GM19328 (cell line): Measurements from ENCODE around the gene ZCWPW1.
"Not testable (repeated sequence)": the region's sequence is repeated elsewhere in the genome, so short reads cannot be mapped to it uniquely, and the experiment has no call there.

Source experiments
- ATAC-seq: cut with Tn5 transposase; IDR thresholded peaks from one replicate; pipeline ENCODE4 v1.9.1; 2021; ENCODE audit warnings: mild to moderate bottlenecking, moderate library complexity; ENCODE audit not compliant: unreplicated experiment

The ZCWPW1 gene

DNA sequence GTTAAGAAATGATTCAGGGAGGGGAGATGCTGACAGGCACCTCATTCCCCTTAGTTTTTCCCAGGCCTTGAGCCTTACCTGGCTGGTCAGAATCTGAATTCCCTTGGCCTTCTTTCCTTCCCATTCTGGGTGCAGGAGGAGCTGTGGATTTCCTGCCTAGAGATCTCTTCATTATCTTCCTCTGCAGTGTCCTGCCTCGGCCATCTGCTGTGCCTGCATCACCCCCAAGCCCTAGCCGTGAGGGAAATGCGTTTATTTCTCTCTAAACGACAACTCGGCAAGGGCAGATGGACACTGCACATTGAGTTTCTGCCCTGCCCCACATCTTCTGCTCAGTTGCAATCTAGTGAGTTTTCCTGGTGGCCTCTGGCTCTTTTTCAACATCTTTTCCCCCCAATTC lies 26.7 kb downstream of the ZCWPW1 start:
- ATAC-seq: no peak

DNA sequence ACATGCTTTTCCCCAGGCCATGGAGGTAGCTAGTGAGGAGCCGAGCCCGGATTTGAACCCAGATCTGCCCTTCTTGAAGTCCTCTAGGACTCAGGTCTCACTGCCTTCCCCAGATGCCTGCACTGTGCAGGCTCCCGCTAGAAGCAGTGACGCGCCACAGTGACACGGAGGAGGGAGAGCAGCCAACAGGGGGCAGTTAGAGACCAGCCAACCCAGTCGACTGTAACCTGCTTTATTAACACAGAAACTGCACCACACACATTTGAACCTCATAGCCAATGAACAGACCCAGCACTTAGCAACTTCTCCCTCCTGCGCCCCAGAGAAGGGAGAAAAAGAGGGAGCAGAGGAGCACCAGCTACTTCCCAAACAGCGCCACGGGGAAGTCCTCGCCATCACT lies 27.8 kb downstream of the ZCWPW1 start:
- no peak for ATAC-seq

DNA sequence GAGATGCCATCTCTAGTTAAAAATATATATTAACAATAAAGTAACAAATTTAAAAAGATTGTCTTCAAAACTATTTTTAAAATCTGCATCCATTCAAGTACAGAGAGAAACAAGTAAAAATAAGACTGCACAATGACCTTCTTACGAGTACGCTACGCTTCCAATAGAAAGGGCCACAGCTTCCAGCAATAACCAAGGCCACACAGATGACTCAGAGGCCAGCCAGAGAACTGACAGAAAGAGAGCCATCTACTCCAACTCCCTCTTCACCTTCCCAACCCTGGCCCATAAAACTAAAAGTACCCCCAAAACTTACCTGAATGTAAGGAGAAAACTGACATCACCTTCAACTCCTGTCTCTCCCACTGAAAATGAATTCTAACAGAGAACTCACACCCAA lies 28.5 kb downstream of the ZCWPW1 start:
- ATAC-seq: no peak

DNA sequence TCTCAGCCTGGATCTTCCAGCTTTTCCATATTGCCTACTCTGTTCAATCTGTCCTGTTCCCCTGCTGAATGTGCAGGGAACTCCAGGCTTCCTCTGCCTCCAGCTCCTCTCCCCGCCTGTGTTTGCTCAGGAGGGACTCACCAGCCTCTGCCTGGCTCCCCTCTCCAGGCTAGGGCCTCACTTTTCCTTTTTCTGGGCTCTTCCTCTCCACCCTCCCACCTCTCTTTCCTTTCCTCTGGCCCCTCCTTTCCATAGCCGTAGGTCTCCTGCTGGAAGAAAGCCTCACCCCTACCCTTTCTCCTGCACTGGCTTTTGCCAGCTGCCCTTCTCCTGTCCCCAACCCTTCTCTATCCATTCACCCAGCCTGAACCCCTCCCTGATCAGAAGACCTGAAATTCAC lies 30.3 kb downstream of the ZCWPW1 start:
- ATAC-seq: no peak

DNA sequence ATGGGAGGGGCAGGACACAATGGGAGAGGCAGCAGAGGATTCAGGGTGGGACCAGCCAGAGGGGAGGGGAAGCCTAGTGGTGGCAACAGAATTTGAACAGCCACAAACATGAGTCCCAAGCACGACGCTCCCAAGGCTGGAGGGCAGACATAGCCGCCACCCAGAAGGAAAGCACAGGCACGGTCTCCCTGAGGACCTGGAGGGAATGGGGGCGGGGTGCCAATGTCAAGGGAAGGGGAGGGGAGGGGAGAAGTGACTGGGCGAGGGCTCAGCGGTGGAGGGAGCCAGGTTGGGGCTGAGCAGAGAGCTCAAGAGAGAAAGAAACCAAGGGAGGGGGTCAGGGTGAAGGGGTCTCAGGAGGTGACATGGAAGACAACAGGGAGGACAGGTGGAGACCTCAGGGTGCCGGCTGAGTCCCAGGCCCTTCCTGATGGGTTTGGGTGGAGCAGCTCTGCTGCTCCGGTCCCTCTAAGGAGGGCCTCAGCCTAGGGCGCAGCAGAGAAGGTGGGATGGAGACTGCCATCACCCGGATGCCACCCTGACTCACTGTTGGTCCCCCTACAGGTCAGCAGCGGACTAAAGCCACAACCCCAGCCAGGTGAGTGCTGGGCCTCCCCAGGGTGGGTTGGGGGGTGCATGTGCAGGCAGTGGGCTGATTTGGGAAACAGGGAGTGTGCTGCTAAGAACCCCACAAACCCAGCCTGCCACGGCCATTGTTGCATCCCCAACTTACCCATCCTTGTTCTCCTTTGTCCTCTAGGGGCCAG lies 31.0 kb downstream of the ZCWPW1 start:
- ATAC-seq: no peak

DNA sequence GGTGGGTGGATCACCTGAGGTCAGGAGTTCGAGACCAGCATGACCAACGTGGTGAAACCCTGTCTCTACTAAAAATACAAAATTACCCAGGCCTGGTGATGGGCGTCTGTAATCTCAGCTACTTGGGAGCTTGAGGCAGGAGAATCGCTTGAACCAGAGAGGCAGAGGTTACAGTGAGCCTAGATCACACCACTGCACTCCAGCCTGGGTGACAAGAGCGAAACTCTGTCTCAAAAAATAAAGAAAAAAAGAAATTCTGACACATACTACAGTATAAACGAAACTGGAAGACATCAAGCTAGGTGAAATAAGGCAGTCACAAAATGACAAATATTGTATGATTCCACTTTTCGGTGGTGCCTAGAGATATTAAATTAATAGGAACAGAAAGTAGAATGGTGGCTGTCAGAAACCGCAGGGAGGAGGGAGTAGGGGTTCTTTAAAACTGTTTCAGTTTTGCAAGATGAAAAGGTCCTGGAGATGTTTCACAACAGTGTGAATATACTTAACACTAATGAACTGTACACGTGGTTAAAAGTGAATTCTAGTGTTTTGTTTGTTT lies 32.0 kb downstream of the ZCWPW1 start:
- ATAC-seq: peak; percentile 84

DNA sequence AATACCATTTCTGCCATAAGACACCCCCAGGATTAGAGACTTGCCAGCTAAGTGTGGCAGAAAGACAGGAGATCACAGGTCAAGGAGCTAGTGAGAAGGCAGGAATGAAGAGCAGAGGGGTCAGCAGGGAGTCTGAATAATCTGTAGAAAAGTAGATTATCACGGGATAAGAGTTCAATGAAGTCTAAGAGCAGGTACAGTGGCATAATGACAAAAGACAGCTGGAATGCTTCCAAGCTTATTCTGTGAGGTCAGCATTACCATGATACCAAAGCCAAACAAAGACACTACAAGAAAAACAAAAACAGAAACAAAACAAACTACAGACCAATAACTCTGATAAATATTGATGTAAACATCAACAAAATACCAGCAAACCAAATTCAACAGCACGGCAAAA lies 34.4 kb downstream of the ZCWPW1 start:
- ATAC-seq: no peak

DNA sequence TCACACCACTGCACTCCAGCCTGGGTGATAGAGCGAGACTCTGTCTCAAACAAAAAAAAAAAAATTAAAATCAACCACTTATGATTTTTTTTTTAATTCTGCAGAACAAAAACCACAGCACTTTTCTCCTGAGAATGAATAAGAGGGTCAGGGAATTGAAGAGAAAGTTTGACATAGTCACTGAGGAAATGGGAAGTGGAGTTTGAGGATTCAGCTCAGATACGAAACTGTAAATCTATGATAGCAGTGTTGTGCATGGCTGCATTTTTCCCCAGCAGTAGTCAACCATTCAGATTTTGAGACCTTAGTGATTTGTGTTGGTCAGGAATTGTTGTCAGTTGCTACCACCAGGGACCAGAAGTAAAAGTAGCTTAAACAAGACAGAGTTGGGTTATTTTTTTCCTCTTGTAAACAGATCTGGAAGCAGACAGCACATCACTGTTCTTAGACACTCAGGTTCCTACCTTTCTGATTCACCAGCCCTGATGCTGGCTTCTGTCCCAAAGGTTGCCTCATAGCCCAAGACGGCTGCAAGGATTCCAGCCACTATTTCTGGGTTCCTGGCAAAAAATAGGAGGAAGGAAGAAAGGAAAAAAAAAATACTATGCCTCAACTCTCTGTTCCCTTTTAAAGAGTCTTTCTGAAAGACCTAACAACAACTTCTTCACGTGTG lies 35.1 kb downstream of the ZCWPW1 start:
- no peak for ATAC-seq

DNA sequence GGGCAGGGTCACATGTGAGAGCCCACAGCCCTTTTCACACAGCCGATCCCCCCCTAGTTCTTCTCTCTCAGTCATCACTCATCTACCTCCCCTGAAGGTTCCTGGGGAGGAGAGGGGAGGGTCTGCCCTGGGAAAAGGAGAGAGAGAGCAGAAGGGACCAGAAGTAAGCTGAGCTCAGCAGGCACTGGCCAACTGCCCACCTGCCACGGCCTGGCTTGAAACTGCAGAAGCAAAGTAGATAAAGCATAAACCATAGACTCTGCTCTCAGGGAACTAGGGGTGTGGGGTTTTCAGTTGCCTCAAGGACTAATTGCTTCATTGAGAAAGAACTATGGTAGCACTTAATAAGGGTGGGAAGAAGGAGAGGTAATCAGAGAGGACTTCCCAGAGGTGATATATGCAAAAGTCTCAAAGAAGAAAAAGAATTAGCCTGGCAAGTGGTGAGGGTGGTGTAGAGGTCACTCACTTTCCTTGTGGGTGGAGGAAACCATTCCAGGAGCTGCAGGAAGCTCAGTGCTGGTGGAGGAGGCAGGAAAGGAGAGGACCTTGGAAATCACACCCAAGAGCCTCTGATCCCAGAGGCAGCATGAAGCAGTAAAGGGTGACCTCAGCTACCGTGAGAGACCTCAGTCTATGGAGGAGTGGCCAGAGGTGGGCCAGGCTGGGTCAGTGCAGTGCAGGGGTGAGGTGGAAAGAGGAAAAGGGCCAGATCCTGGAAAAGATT lies 38.1 kb downstream of the ZCWPW1 start:
- ATAC-seq: no peak

DNA sequence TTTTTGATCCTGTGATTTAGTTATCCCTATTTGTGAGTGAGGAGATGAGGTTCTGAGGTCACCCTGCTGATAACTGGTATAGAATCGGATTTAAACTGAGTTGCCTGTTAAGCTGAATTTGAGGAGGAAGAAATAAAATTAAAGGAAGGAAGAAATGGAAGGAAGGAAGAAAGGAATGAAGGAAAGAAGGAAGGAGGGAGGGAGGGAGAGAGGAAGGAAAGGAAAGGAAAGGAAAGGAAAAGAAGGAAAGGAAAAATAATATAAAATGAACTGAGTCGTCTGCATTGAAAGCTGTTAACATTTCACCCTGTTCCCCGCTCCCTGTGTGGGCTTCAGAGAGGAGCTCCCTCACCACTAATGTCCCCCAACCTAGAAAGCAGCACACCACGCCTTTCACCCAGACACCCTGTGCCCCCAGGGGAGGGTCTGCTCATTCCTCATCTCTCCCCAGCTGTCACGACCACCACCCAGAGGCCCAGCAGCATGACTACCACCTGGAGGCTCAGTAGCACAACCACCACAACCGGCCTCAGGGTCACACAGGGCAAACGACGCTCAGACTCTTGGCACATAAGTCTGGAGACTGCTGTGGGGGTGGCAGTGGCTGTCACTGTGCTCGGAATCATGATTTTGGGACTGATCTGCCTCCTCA lies 38.9 kb downstream of the ZCWPW1 start:
- no peak for ATAC-seq

DNA sequence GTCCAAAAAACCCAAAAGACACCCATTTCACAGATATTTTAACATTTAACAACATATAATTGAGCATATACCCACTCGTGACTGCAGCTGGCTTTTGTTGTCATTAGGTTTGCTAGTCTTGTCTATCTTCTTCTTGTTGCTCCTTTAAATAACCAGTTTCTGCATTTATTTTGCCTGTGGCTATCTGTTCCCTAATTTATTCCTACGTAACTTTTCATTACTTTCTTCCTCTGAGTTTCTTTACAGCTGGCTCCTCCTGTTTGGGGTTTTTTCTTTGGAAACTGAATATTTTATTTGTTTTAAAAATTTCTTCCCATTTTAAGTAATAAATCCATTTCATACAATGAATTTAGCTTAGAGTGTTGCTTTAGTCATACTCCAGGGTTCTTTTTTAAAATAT lies 40.8 kb downstream of the ZCWPW1 start:
- ATAC-seq: no peak

DNA sequence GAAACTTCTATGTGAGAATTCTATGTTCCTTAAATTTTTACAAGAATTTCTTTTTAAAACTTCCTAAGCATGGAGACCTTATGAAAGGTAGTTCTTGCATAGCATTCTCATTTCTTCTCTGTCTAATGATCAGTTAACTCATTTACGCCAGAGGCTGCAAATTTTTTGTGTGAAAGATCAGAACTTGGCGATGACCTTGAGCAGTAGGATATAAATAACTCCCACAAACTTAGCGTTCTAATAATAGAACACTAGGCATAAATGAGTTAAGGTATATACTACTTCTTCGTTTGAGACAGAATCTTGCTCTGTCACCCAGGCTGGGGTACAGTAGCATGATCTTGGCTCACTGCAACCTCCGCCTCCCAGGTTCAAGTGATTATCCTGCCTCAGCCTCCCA lies 41.6 kb downstream of the ZCWPW1 start:
- no peak for ATAC-seq

DNA sequence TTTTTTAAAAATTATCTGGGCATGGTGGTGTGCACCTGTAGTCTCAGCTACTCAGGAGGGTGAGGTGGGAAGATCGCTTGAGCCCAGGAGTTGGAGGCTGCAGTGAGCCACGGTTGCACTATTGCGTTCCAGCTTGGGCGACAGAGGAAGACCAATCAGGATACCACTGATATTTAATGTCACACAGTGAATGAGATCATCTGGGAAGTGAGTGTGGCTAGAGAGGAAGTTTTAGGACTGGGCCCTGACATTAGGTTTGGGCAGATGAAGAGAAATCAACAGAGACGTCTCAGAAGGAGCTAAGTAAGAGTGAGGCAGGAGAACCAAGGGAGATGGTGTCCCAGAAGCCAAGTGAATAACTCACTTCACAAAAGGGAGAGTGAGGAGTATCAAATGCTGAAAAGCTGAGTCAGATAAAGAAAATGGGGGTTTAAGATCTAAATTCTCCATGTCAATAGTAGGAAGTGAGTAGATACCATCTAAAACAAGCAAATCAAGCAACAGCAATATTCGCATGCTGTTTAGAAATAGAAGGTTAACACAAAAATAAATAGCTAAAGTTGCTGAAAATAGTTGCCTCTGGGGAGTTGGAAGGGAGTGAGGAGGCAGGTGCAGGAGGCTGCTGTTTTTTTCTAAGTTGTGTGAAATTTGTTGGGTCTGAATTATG lies 43.7 kb downstream of the ZCWPW1 start:
- ATAC-seq: no peak

DNA sequence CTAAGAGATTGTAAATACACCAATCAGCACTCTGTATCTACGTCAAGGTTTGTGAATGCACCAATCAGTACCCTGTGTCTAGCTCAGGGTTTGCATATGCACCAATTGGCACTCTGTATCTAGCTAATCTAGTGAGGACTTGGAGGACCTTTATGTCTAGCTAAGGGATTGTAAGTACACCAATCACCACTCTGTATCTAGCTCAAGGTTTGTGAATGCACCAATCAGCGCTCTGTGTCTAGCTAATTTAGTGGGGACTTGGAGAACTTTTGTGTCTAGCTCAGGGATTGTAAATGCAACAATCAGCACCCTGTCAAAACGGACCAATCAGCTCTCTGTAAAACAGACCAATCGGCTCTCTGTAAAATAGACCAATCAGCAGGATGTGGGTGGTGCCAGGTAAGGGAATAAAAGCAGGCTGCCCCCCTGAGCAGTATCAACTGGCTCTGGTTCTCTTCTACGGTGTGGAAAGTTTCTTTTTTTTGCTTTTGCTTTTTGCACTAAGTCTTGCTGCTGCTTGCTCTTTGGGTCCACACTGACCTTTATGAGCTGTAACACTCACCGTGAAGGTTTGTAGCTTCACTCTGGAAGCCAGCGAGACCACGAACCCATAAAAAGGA lies 46.2 kb downstream of the ZCWPW1 start:
- ATAC-seq: not testable (repeated sequence)

DNA sequence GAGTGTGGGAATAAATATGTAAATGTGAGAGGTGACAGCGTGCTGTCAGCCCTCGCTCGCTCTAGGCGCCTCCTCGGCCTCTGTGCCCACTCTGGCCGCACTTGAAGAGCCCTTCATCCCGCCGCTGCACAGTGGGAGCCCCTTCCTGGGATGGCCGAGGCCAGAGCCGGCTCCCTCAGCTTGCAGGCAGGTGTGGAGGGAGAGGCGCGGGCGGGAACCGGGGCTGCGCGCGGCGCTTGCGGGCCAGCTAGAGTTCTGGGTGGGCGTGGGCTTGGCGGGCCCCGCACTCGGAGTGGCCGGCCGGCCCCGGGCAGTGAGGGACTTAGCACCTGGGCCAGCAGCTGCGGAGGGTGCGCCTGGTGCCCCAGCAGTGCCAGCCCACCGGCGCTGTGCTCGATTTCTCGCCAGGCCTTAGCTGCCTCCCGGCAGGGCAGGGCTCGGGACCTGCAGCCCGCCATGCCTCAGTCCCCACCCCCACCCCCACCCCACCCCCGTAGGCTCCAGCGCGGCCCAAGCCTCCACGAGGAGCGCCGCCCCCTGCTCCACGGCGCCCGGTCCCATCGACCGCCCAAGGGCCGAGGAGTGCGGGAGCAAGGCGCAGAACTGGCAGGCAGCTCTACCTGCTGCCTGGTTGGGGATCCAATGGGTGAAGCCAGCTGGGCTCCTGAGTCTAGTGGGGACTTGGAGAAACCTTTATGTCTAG lies 46.8 kb downstream of the ZCWPW1 start:
- ATAC-seq: not testable (repeated sequence)

DNA sequence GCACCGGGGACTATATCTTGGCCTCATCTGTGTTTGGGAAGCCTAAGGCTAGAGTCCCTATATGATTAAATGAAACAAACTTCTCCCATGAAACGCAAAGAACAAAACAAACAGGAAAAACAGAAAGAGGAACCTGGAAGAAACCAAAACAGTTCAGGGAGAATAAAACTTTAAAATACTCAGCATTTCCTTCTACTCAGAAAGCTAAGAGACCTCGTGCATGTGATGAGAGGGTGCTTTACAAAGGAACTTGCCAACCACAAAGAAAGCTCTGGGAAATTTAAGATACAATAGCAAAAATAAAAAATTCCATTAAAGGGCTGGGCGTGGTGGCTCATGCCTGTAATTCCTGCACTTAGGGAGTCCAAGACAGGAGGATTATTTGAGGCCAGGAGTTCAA lies 48.3 kb downstream of the ZCWPW1 start:
- no peak for ATAC-seq

DNA sequence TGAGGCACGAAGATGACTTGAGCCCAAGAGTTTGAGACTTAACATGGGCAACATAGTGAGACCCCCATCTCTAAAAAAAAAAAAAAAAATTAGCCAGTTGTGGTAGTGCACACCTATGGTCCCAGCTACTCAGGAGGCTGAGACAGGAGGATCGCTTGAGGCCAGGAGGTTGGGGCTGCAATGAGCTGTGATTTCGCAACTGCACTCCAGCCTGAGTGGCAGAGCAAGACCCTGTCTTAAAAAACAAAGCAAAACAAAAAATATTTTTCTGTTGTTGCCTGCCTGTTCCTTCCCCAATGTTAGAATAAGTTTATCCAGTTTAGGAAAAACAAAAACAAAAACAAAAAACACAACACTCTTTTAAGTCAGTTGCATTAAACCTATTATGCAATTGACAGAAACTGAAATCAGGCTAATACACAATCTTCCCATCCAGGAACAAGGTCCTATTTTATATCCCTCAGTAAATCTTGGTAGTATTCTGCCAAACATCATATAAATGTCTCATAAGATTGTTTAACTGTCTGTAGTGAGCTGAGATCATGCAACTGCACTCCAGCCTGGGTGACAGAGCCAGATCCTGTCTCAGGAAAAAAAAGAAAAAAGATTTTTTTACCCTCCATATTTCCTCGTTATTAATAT lies 50.3 kb downstream of the ZCWPW1 start:
- no peak for ATAC-seq

DNA sequence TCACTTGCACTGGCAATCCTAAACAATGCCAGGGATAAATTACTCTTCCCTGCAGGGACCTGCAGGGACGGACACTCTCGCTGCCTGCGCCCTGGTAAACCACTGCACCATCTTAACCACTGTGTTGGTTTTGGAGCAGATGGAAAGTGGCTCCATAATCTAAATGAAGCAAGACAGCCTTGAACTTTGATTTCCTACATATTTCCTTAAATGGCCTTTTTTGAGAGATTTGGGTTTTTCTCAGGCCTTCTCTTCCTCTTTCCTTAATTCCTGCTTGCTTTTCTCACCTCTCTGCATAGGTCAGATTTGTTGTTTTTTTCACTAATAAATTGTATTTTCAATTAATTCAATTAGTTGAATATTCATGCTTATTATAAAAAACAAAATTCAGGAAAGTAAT lies 52.4 kb downstream of the ZCWPW1 start:
- no peak for ATAC-seq

DNA sequence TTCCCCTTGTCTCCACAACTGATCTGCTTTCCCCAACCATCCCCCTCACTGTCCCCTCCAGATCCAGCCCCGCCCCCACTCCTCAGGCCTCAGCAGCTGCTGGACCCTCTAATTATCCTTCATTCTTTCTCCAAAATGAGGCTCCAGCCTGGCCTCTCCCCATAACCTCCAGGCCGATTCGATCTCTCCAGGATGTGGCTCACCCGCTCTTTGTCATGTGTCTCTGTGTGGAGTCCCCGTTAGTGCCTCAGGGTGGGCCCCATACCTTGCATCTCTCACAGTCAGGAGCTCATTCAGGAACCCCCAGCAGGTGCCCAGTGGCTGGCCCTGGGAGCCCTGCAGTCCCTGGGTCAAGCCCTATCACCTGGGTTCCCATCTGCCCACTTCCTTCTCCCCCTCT lies 53.9 kb downstream of the ZCWPW1 start:
- ATAC-seq: no peak
